NCI-H1092 treated with DMSO at 0.1 percent for 48 hours (cell line): ENCODE measurements around the gene PRPF19.

Experiments used
- DNase-seq: peaks from one replicate; lab custom pipeline; 2025; lab: John Stamatoyannopoulos, UW

Gene PRPF19

DNA sequence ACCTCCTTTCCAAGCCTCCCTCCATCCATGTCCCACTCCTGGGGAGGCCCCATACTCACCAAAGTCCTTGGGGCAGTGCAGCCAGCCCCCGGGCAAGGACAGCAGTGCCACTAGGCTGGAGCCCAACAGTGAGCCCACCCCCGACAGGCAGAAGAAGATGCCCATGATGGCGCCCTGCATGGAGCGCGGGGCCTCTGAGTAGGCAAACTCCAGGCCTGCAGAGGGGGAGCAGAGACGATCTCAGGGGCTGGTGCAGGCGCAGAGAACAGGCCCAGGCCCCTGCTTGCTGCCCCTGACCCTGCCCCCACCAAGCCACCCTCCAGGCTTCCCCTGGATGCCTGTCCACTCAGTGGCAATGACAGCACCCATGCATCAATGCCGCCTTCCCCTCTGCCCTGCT lies 31.4 kb upstream of the PRPF19 start:
- no peak for DNase-seq

DNA sequence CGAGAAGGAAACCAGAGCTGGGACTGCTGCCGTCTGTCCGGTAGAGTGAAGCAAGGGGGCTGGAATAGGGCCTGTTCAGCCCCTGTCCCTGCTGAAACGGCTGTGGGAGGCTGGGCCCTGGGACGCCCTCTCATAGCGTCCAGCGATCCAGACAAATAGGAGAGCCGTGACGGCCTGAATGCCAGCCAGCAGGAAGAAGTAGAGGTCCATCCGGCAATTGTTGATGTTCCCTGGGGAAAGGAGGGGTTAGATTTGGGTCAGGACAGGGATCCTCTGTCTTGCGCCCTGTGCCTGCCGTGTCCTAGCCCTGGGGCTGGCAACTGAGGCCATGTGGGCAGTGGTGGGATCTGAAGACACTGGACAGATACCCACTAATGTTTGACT lies 30.8 kb upstream of the PRPF19 start:
- no peak for DNase-seq

DNA sequence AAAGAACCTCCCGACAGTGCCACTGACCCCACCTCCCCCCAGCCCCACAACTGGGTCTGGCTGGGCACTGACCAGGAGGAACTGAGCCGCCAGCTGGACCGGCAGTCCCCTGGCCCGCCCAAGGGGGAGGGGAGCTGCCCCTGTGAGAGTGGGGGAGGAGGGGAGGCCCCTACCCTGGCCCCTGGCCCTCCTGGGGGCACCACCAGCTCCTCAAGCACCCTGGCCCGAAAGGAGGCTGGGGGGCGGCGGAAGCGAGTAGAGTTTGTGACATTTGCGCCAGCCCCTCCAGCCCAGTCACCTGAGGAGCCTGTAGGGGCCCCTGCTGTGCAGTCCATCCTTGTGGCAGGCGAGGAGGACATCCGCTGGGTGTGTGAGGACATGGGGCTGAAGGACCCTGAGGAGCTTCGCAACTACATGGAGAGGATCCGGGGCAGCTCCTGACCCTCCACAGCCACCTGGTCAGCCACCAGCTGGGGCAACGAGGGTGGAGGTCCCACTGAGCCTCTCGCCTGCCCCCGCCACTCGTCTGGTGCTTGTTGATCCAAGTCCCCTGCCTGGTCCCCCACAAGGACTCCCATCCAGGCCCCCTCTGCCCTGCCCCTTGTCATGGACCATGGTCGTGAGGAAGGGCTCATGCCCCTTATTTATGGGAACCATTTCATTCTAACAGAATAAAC lies 30.2 kb upstream of the PRPF19 start:
- no peak for DNase-seq

DNA sequence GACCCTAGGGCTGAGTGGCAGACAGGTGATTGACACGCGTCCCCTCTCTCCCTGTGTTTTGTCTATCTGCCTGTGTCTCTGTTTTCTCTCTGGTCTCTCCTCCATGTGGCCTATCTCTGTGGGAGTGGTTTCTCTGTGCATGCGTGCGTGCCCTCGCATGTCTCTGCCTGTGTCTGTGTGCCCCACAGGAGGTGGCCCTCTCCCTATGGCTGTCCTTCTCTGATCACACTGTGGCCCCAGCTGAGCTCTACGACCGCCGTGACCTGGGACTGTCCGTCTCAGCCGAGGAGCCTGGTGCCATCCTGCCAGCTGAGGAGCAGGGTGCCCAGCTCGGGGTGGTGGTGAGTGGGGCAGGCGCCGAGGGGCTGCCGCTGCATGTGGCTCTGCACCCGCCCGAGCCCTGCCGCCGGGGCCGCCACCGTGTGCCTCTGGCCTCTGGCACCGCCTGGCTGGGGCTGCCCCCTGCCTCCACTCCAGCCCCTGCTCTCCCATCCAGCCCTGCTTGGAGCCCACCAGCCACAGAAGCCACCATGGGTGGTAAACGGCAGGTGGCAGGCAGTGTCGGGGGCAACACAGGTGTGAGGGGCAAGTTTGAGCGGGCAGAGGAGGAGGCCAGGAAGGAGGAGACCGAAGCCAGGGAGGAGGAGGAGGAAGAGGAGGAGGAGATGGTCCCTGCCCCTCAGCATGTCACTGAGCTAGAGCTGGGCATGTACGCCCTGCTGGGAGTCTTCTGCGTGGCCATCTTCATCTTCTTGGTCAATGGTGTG lies 29.5 kb upstream of the PRPF19 start:
- no peak for DNase-seq

DNA sequence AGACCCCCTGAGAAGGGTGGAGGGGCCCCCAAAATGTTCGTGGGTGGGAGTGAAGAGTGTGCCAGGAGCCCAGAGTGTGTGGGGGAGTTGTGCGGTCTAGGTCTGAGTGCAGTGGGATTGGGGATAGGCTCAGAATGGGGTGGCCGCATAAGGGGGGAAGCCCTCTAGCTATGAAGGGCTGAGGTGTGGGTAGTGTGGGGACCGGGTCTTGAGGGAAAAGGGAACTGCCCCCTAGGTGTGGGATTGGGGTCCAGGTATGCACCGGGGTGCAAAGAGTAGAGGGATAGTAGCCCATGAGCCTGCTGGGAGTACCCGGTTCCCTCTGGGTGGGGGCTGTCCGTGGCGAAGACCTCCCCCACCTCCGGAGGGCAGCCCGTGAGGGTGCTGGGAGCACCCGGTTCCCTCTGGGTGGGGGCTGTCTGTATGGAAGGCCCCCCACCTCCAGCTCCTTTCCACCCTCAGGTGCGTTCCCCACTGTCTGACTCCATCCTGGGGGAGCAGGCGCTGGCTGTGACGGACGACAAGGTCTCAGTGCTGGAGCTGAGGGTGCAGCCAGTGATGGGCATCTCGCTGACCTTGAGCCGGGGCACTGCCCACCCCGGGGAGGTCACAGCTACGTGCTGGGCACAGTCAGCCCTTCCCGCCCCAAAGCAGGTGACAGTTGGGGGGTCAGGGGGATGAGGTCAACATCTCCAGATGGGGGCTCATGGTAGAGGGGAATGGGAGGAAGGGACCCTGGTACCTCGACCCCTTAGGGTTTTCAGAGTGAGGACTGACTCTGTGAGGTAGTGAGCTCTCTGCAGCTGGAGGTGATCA lies 28.6 kb upstream of the PRPF19 start:
- no peak for DNase-seq

DNA sequence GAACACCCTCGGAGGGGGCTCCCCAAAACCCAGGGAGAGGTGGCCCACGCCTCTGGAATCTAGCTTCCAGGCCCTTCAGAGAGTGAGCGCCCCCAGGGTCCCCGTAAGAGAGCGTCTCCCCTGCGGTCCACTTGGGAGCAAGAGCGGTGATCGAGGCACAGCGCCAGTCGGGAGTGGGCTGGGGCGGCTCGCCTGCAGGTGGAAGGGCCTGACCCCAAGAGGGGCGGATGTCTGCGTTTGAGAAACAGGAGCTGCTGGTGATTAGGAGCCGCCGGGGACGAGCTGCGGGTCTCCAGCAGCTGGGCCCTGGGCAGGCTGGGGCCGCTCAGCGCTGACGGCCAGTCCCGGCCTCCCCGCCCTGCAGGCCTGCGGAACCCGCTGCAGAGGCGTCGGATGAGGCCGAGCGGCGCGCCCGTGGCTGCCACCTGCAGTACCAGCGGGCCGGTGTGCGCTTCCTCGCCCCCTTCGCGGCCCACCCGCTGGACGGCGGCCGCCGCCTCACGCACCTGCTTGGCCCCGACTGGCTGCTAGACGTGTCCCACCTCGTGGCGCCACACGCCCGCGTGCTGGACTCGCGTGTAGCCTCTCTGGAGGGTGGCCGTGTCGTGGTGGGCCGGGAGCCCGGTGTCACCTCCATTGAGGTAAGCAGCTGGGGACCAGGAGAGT lies 27.9 kb upstream of the PRPF19 start:
- DNase-seq = no peak

DNA sequence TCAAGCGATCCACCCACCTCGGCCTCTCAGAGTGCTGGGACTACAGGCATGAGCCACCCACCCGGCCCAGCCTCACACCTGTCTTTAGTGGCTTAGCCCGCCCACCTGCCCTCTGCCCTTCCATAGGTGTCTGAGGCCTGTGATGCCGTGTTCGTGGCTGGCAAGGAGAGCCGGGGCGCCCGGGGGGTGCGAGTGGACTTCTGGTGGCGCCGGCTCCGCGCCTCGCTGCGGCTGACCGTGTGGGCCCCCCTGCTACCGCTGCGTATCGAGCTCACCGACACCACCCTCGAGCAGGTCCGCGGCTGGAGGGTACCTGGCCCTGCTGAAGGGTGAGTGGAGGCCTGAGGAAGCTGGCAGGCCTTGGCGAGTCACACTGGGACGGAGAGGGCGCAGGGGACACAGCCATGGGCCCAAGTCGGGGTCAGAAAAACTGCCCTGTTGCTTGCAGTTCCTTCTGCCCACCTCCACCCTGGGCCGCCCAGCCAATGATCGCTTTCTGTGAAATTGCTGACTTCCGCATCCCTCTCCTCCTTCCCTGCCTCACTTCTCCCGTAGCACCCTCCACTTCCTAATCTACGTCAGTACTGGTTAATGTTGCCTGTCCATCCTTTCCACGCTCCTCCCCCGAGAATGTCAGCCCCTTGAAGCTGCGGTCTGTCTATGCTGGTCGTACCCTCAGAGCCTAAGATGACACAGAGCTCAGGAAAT lies 27.2 kb upstream of the PRPF19 start:
- DNase-seq = no peak

DNA sequence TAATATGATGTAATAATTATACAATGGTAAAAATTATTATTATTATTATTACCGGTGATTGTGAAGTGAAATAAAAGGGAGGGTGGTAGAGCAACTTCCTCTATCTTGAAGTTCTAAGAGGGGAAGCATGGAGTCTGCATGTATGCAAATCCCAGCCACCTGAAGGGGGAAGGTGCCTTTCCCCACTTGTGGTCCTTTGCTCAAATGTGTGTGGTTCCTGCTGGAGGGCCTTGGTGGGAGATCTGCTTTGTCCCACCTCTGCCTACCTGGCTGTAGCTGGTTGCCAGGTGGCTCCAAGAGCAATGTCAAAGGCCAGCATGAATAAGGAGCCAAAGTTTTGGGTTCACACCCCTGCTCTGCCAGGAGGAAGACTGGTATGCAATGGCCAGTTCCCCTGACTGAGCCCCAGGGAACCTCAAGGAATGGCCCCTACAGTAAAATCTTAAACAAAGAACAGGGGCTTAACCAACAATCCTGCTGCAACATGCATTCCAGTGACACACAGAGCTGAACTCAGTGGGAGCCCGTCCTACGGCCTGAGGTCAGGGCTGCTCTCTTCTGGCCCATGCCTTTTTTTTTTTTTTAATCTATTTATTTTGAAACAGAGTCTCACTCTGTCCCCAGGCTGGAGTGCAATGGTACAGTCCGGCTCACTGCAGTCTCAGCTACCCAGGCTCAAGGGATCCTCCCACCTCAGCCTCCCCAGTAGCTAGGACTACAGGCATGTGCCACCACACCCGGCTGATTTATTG lies 26.4 kb upstream of the PRPF19 start:
- DNase-seq = no peak

DNA sequence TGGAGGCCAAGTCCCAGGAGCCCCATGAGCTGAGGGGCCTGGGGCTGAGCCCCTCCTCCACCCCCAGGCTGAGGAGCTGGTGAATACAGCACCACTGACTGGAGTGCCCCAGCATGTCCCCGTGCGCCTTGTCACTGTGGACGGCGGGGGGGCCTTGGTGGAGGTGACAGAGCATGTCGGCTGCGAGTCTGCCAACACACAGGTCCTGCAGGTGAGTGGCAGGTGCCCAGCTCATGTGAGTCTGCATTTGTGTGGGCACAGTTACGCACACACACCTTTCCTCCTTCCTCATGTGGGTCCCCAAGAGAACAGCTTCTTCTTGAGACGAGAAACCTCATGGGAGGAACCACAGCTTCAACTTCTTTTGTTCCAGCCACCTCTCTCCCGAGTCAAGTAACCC lies 25.5 kb upstream of the PRPF19 start:
- DNase-seq = no peak

DNA sequence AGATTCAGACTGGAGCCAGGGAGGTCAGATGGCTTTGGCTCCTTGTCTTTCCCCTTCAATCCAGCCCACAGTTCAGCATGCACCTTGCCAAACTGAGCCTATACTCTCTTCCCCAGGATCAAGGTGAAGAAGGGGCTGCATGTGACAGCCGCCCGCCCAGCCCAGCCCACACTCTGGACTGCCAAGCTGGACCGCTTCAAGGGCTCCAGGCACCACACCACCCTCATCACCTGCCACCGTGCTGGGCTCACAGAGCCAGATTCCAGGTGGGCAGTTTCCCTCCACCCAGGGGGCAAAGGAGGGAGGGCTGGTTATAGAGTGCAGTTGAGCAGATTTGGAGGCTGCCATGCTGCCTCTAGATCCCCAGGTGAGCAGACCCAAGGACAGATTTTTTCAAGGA lies 24.0 kb upstream of the PRPF19 start:
- DNase-seq = no peak

DNA sequence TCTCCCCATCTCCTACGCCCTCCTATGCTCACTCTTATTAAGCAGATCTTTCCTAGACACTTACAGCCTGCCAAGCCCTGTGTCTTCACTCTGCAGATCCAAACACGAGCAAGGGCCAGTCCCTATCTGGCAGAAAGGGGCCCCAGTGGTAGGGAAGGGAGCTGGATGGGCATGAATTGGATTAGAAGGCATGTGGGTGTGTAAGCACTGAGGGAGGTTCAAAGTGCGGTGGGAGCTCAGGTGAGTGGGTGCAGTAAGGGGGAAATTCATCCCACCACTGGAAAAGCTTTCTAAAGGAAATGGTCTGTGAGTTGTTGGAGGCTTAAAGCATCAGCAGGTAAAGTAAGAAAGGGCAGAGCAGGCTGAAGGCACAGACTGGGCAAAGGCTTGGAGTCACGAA lies 23.4 kb upstream of the PRPF19 start:
- no peak for DNase-seq

DNA sequence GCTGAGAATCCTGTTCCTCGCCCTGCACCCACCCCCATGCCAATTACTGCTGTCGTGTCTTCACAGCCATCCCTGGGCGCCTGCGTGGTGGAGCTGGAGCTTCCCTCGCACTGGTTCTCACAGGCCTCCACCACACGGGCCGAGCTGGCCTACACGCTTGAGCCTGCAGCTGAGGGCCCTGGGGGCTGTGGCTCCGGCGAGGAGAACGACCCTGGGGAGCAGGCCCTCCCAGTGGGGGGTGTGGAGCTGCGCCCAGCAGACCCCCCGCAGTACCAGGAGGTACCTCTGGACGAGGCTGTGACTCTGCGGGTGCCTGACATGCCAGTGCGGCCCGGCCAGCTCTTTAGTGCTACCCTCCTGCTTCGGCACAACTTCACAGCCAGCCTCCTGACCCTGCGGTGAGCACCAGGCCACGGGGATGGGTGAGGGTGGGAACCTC lies 22.2 kb upstream of the PRPF19 start:
- DNase-seq = no peak

DNA sequence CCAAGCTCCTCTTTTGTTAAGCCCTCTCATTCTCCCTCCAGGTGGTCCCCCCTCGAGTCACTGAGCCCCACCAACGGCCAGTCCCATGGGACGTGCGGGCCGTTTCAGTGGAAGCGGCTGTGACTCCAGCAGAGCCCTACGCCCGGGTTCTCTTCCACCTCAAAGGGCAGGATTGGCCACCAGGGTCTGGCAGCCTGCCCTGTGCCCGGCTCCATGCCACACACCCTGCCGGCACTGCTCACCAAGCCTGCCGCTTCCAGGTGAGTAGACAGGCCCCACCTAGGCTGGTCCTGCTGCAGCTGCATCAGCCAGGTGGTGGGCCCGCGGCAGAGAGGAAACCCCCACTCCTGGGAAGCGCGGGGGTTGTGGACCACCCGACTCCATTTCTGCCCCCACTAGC lies 21.2 kb upstream of the PRPF19 start:
- DNase-seq = peak; percentile 12

DNA sequence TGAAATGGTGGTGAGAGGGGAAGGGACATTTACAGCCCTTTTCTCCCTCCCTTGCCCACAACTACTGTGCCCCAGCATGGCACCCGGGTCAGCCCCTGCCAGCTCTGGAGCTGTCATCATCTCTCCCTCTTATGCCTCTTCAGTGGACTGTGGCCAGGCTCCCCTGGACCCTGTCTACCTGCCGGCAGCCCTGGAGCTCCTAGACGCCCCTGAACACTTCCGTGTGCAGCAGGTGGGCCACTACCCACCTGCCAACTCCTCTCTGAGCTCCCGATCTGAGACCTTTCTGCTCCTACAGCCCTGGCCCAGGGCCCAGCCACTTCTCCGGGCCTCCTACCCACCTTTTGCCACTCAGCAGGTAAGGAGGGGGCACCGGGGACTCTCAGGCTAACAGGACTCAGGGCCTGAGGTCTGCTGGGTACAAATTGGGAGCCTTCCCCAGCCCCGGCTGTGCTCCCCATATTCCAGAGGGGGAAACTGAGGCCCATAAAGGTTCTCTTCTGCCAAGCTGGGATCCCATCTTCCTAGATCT lies 20.7 kb upstream of the PRPF19 start:
- no peak for DNase-seq

DNA sequence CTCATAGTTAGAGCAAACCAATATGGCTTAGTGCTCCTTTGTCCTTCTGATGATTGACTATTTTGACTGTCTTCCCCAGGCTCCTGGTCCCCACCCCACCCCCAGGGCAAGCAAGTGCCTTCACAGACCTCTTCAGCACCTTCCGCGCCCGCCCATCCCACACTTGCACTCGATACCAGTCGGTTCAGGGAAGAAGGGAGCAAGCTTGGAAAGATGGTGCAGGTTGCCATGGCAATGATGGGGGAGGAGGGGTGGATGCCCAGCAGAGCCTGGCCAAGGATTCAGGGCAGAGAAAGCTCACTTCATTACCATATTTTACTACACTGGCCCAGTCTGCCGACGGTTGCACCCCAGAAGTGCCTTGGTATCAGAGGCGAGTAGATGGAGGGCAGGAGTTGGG lies 20.1 kb upstream of the PRPF19 start:
- no peak for DNase-seq

DNA sequence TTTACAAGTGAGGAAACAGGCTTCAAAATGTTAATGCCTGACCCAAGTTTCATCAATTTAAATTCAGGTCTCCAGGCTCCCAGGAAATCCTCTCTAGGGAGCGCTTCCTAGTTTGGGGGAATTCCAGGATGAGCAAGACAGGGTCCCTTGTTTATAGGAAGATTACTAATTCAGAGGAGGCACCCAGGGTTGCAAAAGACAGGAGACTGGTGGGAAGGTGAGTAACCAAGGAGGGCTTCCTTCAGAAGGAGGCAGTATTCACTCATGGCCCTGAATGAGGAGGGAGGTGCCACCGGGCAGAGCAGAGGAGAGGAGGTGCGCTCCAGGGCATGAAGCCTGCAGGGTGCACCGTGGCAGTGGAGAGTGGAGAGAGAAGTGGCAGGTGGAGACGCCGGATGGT lies 19.5 kb upstream of the PRPF19 start:
- no peak for DNase-seq

DNA sequence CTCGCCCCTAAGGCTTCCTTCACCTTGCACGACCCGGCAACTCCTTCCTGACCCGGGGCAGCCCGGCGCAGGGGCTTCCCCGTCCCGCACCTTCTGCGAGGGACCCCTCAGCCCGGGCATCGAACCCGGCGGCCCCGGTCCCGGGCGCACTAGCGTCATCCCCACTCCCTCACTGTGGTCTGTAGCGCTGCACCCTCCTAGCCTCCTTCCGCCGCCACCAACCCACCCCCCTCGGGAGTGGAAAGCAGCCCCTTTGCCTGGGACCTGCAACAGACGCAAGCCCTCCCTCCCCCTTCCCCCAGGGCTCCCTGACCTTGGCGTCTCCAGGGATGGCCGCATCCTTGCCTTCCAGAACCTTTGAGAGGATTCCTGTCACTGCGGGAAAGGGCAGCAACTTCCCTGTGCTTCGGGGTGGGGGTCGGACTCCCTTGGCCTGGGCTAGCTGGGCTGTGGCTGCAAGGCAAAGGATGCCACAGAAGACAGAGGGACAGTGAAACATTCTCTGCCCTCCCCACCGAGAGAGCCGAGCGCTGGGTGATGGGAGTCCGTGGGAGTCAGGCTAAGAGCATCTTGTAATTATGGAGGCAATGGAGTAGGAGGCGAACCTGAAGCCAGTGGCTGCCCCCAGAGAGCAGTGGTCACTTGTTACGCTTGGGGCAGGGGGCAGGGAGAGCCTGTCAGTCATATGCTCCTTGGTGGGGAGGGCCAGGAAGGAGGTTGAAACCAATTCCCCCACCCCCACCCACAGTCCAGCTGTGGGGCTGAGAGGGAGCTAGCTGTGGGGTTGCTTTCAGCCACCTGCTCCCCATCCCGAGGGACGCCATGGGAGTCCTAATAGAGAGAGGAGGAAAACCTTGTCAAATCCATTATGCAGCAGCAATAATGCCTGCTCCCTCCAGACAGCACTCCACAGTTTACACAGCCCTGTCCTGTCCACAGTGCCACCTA lies 18.8 kb upstream of the PRPF19 start:
- DNase-seq = peak; percentile 47

DNA sequence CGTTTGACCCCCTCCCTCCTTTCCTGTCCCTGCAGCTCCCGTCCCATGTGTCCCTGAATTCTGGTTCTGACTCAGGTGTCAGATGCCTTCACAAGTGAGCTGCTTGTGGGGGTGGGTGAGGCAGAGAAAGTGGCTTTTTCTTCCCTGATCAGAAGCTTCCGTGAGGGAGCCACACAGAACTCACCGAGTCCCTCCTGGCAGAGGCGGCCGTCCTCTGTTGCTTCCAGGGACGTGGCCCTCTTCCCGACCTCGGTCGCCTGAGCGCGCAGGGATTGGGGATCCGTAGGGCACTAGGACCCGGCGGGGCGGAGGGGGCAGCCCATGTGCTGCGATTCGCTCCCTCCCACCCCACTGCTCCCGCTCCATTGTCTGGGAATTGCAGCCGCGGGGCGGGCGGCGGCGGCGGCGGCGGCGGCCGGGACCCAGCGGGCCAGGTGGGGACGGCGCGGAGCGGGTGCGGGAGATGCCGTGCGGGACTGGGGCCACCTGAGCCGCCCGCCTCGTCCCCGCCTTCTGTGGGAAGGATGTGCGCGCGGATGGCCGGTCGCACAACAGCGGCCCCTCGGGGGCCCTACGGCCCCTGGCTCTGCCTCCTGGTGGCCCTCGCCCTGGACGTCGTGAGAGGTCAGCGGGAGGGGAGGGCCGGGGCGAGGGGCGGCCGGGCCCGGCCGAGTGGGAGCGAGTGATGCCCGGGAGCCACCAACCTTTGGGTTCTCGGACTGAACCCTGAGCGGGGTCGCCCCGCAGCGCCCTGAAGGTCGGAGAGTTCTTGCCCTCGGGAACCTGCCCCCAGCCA lies 17.9 kb upstream of the PRPF19 start, which contains the start of gene TMEM132A:
TMEM132A (plus strand) TSS at position 351 of the 796 bp plus-strand sequence; CDS start at position 525, 174 bp downstream.
- DNase-seq = peak; percentile 77

DNA sequence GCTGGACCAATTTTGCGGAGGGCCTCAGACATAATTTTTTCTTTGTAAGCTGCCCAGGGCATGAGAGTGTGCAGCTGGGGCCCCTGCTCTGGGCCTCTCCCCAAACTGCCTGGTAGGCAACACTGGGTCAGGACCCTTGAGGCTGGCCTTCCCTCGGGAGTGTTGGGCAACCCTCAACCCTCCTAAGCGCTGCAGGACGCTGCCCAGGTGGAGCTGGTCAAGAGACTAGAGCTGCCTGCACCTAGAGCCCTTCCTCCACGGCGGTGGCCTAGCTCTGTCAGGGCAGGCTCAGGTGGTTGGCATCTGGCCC lies 17.4 kb upstream of the PRPF19 start:
- no peak for DNase-seq
